Nephron progenitor cell (in vitro differentiated cells): ENCODE data around the gene NNT.
A peak's percentile ranks its signal among the peaks of the same experiment; 100 is the strongest.

Experiments
- DNase-seq: peaks from one replicate; pipeline ENCODE4 v3.0.0; 2021
- H3K27ac Mint-ChIP-seq: 2 replicates; pipeline ENCODE4 v1.8.0; 2021; ENCODE audit warnings: mild to moderate bottlenecking, moderate library complexity, mixed read lengths
- H3K27me3 Mint-ChIP-seq: 2 replicates; pipeline ENCODE4 v1.8.0; 2021; ENCODE audit warnings: mild to moderate bottlenecking, low read depth, mixed read lengths; ENCODE audit not compliant: poor library complexity
- H3K36me3 Mint-ChIP-seq: 2 replicates; pipeline ENCODE4 v1.8.0; 2021; ENCODE audit warnings: low read depth, mixed read lengths
- H3K4me1 Mint-ChIP-seq: 2 replicates; pipeline ENCODE4 v1.8.0; 2021; ENCODE audit warnings: mixed read lengths
- H3K4me3 Mint-ChIP-seq: 2 replicates; pipeline ENCODE4 v1.8.0; 2021; ENCODE audit warnings: mild to moderate bottlenecking, moderate library complexity, mixed read lengths
- H3K9me3 Mint-ChIP-seq: 2 replicates; pipeline ENCODE4 v1.8.0; 2021; ENCODE audit warnings: mild to moderate bottlenecking, moderate library complexity, mixed read lengths
- TF ChIP-seq, protein P1 (sequence below): fragments of 200-600 bp; sonication (generic); IDR thresholded peaks from 2 replicates; pipeline ENCODE4 v1.5.0; 2021; ENCODE audit warnings: antibody characterized with exemption

Gene NNT

DNA sequence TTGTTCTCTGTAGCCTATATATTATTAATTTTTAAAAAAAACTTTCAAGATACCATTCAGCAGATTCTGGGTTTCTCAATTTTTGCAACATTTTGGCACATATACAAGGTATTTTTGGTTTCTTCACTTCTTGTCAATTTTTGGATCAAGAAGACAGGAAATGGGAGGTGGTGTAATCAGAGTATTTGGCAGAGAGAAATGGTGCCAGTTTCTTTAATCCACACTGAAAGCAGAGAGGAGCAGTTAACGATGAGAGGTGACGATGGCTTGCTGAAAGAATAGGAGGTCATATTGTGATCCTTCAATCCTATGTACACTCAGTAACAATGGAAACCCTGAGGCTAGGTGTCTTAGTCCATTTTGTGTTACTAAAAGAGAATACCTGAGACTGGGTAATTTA, 16.4 kb downstream of the NNT start:
- Mint-ChIP-seq H3K4me1 (peaks cover 4% of the 10 kb centered on the region), H3K9me3 (no peaks in the 10 kb centered on the region)

DNA sequence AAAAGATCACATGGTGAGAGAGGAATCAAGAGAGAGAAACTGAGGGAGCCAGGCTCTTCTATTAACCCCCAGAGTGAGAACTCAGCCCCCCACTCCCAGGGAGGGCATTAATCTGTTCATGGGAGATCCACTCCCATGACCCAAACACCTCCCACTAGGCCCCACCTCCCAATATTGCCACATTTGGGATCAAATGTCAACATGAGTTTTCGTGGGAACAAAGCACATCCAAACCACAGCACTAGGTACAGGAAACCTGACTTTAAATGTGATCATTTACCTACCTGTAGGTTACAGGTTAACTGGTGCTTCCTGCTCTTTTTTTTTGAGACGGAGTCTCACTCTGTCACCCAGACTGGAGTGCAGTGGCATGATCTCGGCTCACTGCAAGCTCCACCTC, 16.9 kb downstream of the NNT start:
- peaks cover 41% of the 10 kb centered on the region for H3K36me3 Mint-ChIP-seq
- no peaks in the 10 kb centered on the region for H3K9me3 Mint-ChIP-seq
- no peak for DNase-seq
- peaks cover 4% of the 10 kb centered on the region for H3K4me1 Mint-ChIP-seq
- no peaks in the 10 kb centered on the region for H3K27me3 Mint-ChIP-seq
- H3K27ac Mint-ChIP-seq: no peak overlapping the region
- TF ChIP-seq, protein P1, sequence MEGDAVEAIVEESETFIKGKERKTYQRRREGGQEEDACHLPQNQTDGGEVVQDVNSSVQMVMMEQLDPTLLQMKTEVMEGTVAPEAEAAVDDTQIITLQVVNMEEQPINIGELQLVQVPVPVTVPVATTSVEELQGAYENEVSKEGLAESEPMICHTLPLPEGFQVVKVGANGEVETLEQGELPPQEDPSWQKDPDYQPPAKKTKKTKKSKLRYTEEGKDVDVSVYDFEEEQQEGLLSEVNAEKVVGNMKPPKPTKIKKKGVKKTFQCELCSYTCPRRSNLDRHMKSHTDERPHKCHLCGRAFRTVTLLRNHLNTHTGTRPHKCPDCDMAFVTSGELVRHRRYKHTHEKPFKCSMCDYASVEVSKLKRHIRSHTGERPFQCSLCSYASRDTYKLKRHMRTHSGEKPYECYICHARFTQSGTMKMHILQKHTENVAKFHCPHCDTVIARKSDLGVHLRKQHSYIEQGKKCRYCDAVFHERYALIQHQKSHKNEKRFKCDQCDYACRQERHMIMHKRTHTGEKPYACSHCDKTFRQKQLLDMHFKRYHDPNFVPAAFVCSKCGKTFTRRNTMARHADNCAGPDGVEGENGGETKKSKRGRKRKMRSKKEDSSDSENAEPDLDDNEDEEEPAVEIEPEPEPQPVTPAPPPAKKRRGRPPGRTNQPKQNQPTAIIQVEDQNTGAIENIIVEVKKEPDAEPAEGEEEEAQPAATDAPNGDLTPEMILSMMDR: no peak
- no peak overlapping the region for H3K4me3 Mint-ChIP-seq

More for the DNA sequence above, 16.4 kb downstream of the NNT start:
- H3K4me3 Mint-ChIP-seq: no peak overlapping the region
- no peak overlapping the region for H3K27ac Mint-ChIP-seq
- TF ChIP-seq, protein P1: no peak
- no peak for DNase-seq
- no peaks in the 10 kb centered on the region for H3K27me3 Mint-ChIP-seq
- peaks cover 41% of the 10 kb centered on the region for H3K36me3 Mint-ChIP-seq

DNA sequence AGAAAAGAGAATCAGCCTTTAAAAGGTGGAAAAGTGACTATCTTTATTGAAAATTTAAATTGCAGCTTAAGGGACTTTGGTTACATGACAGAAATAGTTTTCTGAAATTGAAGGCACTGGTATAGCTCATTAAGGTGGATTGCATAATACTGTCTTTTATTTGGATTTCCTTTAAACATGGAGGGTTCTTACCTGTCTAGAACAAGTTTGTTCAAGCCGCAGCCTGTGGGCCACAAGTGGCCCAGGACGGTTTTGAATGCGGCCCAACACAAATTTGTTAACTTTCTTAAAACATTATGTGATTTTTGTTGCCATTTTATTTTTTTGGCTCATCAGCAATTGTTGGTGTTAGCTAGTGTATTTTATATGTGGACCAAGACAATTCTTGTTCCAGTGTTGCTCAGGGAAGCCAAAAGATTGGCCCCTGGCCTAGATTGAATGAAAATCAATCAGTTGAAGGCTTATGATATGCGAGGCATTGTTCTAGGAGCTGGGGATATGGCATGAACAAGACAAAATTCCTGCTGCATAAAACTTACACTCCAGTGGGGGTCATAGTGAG, 18.0 kb downstream of the NNT start:
- Mint-ChIP-seq H3K27me3 (no peaks in the 10 kb centered on the region), H3K4me1 (peaks cover 4% of the 10 kb centered on the region), H3K9me3 (no peaks in the 10 kb centered on the region), H3K27ac (no peak overlapping the region), H3K4me3 (no peak overlapping the region), H3K36me3 (peaks cover 41% of the 10 kb centered on the region)
- DNase-seq: no peak
- TF ChIP-seq, protein P1: no peak

DNA sequence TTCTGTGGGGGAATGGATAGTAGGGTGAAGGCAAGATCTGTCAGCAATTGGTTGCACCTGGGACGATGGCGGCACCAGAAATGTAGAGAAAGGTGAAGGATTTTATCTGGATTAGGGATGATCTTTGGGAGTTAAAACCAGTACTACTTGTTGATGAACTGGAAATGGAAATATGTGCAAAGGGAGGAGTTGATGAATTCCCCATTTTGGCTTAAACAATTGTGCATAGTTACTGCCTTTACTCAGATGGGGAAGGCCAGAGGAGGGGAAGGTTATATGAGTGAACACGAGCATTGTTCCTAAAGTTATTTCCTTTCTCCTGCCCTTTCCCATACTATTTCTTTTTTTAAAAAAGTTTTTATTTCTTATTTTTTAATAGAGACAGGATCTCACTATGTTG, 19.1 kb downstream of the NNT start:
- no peak overlapping the region for H3K4me3 Mint-ChIP-seq
- TF ChIP-seq, protein P1: no peak
- peaks cover 4% of the 10 kb centered on the region for H3K4me1 Mint-ChIP-seq
- DNase-seq: no peak
- H3K27me3 Mint-ChIP-seq: no peaks in the 10 kb centered on the region
- H3K9me3 Mint-ChIP-seq: no peaks in the 10 kb centered on the region
- no peak overlapping the region for H3K27ac Mint-ChIP-seq
- peaks cover 40% of the 10 kb centered on the region for H3K36me3 Mint-ChIP-seq

DNA sequence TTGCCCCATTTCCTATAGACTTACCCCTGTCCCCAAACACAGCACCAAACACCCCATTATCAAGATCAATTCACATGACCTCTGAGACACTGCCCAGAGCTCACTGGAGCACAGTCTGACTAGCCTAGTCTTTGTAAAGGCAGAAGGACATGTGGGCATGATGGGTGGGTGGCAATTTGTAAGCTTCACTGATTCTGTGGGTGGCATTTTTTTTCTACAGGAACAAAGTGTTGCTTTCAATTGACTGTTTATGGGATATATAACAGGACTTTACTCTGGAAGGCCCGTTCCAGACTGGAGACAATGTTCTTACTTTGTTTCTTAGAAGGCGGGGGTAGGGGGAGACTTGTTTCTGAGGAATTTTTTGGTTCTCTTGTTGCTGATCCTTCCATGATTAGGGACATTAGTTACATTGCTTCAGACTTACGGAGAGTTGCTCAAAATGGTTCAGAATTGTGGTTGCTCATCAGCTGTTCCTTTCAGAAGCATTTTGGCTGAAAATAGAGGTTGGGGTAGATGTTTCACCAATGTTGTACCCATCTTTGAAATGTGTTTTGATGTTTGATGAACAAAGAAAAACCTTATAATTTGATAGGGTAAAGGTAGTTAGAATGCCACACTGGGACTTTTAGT, 20.2 kb downstream of the NNT start:
- Mint-ChIP-seq H3K4me1 (peaks cover 4% of the 10 kb centered on the region), H3K27ac (no peak overlapping the region), H3K27me3 (no peaks in the 10 kb centered on the region), H3K36me3 (peaks cover 38% of the 10 kb centered on the region), H3K4me3 (no peak overlapping the region), H3K9me3 (no peaks in the 10 kb centered on the region)
- DNase-seq: no peak
- TF ChIP-seq, protein P1: no peak

DNA sequence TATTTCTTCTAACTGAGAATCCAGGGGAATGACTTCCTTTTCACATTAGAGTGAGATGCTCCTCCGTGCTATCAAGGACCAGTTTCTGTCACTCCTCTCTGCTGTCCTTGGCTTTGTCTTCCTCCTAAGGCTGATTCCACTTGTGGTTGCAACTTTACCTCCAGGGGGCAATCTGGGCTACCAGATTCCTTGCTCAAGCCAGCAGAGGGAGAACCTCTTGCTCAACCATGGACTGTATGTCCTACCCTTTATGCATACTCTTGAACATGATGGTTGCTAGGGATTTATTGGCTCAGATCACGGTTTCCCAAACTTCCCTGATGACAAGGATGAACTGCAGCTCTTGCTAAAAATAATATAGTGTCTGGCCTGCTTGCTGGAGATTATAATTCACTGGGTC, 24.0 kb downstream of the NNT start:
- Mint-ChIP-seq H3K4me3 (no peak overlapping the region), H3K27ac (no peak overlapping the region), H3K4me1 (peaks cover 12% of the 10 kb centered on the region), H3K36me3 (peaks cover 22% of the 10 kb centered on the region), H3K27me3 (no peaks in the 10 kb centered on the region), H3K9me3 (no peaks in the 10 kb centered on the region)
- peak; percentile 26 for DNase-seq
- TF ChIP-seq, protein P1: peak; percentile 38
